ENCODE data around the gene CATSPERB.

Gene CATSPERB

DNA sequence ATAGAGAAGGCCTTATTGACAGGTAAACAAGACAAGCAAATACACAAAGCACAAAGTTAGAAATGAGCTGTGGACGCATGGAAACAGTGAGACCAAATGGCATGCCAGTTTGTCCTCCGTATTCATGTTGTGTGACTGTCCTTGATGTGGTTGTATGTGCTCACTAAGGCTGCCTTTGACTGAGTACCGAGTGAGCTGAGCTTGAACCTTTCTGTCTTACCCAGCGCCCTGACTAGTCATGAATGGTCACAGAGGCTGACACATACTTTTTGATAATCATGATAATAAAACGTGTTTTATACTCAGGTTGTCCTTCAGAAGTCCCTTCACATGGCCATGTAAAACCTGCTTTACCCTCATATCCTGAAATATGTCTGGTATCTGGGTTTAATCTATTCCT is 553 bp upstream of the CATSPERB start:
- TF ChIP-seq CTCF (conservative IDR thresholded peaks at IDR 0.05): no peak
- no peak overlapping the region for H3K27ac ChIP-seq

GRCh38 chr14:91731018-91731417 is 868 bp downstream of the CATSPERB start:
- TF ChIP-seq CTCF (conservative IDR thresholded peaks at IDR 0.05): no peak
- H3K27ac ChIP-seq: no peak overlapping the region

DNA sequence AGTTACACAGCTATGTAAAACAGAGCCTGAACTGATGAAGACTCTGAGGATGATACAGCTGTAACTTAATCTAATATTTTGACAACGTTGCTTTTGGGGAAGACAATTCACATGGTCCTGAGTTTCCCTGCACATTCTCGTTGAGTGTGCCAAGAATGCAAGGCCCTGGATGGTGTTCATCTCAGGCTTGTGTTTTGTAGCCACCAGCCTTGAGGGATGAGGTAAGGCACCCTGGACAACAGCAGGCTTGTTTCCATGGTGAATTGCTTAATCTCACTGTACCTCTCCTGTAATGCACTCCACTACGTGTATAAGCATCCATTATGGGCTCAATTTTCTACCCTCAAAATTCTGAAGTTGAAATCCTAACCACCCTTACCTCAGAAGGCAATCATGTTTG is 2.1 kb downstream of the CATSPERB start:
- TF ChIP-seq CTCF (conservative IDR thresholded peaks at IDR 0.05): no peak
- no peak overlapping the region for H3K27ac ChIP-seq

DNA sequence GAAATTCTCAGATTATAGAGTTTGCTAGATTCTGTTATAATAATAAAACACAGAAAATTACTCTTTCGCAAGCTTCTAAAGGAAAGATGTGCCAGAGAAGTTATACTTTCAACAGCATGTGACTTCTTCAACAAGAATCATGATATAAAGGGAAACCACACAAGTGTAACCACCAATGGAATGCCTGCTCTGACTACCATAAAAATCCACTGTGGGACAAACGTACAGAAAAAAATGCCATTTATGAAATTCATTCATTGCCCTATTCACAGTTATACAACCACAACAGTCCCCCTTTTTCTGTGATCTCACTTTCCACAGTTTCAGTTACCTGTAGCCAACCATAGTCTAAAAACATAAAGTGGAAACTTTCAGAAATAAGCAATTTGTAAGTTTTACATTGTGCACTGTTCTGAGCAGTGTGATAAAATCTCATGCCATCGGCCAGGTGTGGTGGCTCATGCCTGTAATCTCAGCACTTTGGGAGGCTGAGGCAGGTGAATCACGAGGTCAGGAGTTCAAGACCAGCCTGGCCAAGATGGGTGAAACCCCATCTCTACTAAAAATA is 3.2 kb downstream of the CATSPERB start:
- H3K27ac ChIP-seq: no peak overlapping the region
- no peak for TF ChIP-seq CTCF (conservative IDR thresholded peaks at IDR 0.05)

DNA sequence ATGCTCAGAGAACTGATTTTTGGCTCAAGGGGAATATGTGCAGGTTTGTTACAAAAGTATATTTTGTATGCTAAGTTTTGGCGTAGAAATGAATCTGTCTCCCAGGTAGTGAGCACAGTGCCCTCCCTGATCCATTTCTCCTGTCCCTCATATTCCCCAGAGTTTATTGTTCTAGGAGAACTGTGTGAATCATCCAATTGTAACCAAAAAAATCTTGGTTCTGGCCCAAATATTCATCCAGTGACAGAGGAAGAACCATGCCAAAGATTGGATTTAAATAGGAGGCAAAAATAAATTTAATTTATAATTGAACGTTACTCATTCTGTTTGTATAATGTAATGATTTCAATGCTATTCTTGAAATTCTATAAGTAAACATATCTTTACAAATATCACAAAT is 4.8 kb downstream of the CATSPERB start:
- no peak for TF ChIP-seq CTCF (conservative IDR thresholded peaks at IDR 0.05)
- H3K27ac ChIP-seq: no peak overlapping the region

GRCh38 chr14:91723501-91723900 is 8.4 kb downstream of the CATSPERB start:
- H3K27ac ChIP-seq: no peak overlapping the region
- TF ChIP-seq CTCF (conservative IDR thresholded peaks at IDR 0.05): no peak

- H3K27ac ChIP-seq: no peak overlapping the region
- no peak for TF ChIP-seq CTCF (conservative IDR thresholded peaks at IDR 0.05)
Observed at GRCh38 chr14:91722386-91722785, 9.5 kb downstream of the CATSPERB start.

All from VCaP (cell line).